DOHH2 (cell line): ENCODE data around the gene QSOX2.

Source experiments
- H3F3A ChIP-seq: fragments of 200-600 bp; sonication (generic), shearing (Covaris generic); 2 replicates; pipeline ENCODE4 v1.6.0; 2016; ENCODE audit warnings: antibody characterized with exemption, mild to moderate bottlenecking; ENCODE audit not compliant: control insufficient read depth, insufficient read depth
- H3K27ac ChIP-seq: fragments of 200-600 bp; sonication (generic); 2 replicates; pipeline ENCODE4 v1.5.1; 2014; ENCODE audit warnings: low read depth, mild to moderate bottlenecking, low read length, moderate library complexity
- H3K27me3 ChIP-seq: fragments of 200-600 bp; sonication (generic); 2 replicates; pipeline ENCODE4 v1.6.1; 2014; ENCODE audit warnings: mild to moderate bottlenecking, low read length, mixed read lengths; ENCODE audit not compliant: control insufficient read depth
- H3K36me3 ChIP-seq: fragments of 200-600 bp; sonication (generic); 2 replicates; pipeline ENCODE4 v1.6.1; 2014; ENCODE audit warnings: mild to moderate bottlenecking, low read length, moderate library complexity, mixed read lengths; ENCODE audit not compliant: control insufficient read depth
- H3K4me1 ChIP-seq: fragments of 200-600 bp; sonication (generic); 2 replicates; pipeline ENCODE4 v1.6.1; 2014; ENCODE audit warnings: mild to moderate bottlenecking, low read length, mixed read lengths; ENCODE audit not compliant: control insufficient read depth
- H3K4me2 ChIP-seq: fragments of 200-600 bp; sonication (generic); 2 replicates; pipeline ENCODE4 v1.6.0; 2014; ENCODE audit warnings: mild to moderate bottlenecking, low read length, moderate library complexity
- H3K4me3 ChIP-seq: fragments of 200-600 bp; sonication (generic); 2 replicates; pipeline ENCODE4 v1.5.1; 2014; ENCODE audit warnings: mild to moderate bottlenecking, low read length, mixed read lengths
- H3K79me2 ChIP-seq: fragments of 200-600 bp; sonication (generic); 2 replicates; pipeline ENCODE4 v1.6.1; 2014; ENCODE audit warnings: mild to moderate bottlenecking, low read length, mixed read lengths; ENCODE audit not compliant: control insufficient read depth
- H3K9me2 ChIP-seq: fragments of 200-600 bp; sonication (generic); replicated peaks from 2 replicates; pipeline ENCODE4 v1.6.1; 2014; ENCODE audit warnings: mild to moderate bottlenecking, low read length, mixed read lengths; ENCODE audit not compliant: control insufficient read depth
- H3K9me3 ChIP-seq: fragments of 200-600 bp; sonication (generic); 2 replicates; pipeline ENCODE4 v1.6.1; 2014; ENCODE audit warnings: antibody characterized with exemption, low read length, mixed read lengths; ENCODE audit not compliant: control insufficient read depth, insufficient read depth
- H4K20me1 ChIP-seq: fragments of 200-600 bp; sonication (generic); 2 replicates; pipeline ENCODE4 v1.6.0; 2014; ENCODE audit warnings: low read depth, mild to moderate bottlenecking, antibody characterized with exemption, low read length, moderate library complexity; ENCODE audit not compliant: control insufficient read depth, insufficient read depth
- CTCF ChIP-seq: fragments of 200-600 bp; sonication (generic); IDR thresholded peaks from one replicate; pipeline ENCODE4 v1.5.1; 2014; ENCODE audit warnings: antibody characterized with exemption, mild to moderate bottlenecking, low read depth, low read length; ENCODE audit not compliant: poor library complexity, severe bottlenecking
- EZH2phosphoT487 ChIP-seq: fragments of 200-600 bp; sonication (generic); IDR thresholded peaks from 2 replicates; pipeline ENCODE4 v1.6.1; 2017; ENCODE audit warnings: borderline replicate concordance, mild to moderate bottlenecking, antibody characterized with exemption, low read length, moderate library complexity, mixed read lengths

QSOX2 gene

GRCh38 chr9:136285501-136286358, 40.1 kb upstream of the QSOX2 start:
- Histone ChIP-seq H3K4me3 (no peak overlapping the region), H3K9me3 (no peaks in the 10 kb centered on the region), H4K20me1 (peaks cover 7% of the 10 kb centered on the region; the same call in 1 of the 2 replicates), H3K27ac (no peak overlapping the region), H3K27me3 (no peaks in the 10 kb centered on the region; the same call in 1 of the 2 replicates), H3K4me1 (peaks cover 28% of the 10 kb centered on the region), H3F3A (no peaks in the 10 kb centered on the region), H3K79me2 (no peaks in the 10 kb centered on the region), H3K36me3 (no peaks in the 10 kb centered on the region), H3K9me2 (no peaks in the 10 kb centered on the region), H3K4me2 (no peak overlapping the region)
- TF ChIP-seq EZH2phosphoT487 (no peak), CTCF (no peak)

- no peaks in the 10 kb centered on the region for H3F3A ChIP-seq
- H3K79me2 ChIP-seq, result no peaks in the 10 kb centered on the region
- no peaks in the 10 kb centered on the region; the same call in 1 of the 2 replicates for H3K27me3 ChIP-seq
- H3K4me2 ChIP-seq, result no peak overlapping the region
- no peaks in the 10 kb centered on the region for H3K9me3 ChIP-seq
- TF ChIP-seq EZH2phosphoT487, result no peak
- TF ChIP-seq CTCF, result no peak
- H3K27ac ChIP-seq, result no peak overlapping the region
- H3K4me1 ChIP-seq, result peaks cover 28% of the 10 kb centered on the region
- no peaks in the 10 kb centered on the region for H3K36me3 ChIP-seq
- no peak overlapping the region for H3K4me3 ChIP-seq
- no peaks in the 10 kb centered on the region for H3K9me2 ChIP-seq
- H4K20me1 ChIP-seq, result peaks cover 7% of the 10 kb centered on the region; the same call in 1 of the 2 replicates
These were observed 39.3 kb upstream of the QSOX2 start for GRCh38 chr9:136284951-136285350.

GRCh38 chr9:136284311-136284710, 38.7 kb upstream of the QSOX2 start:
- Histone ChIP-seq H3K36me3 (no peaks in the 10 kb centered on the region), H3K9me2 (no peaks in the 10 kb centered on the region), H3K9me3 (no peaks in the 10 kb centered on the region), H3K4me1 (peaks cover 28% of the 10 kb centered on the region), H4K20me1 (peaks cover 7% of the 10 kb centered on the region; the same call in 1 of the 2 replicates), H3K4me3 (no peak overlapping the region), H3K79me2 (no peaks in the 10 kb centered on the region), H3K4me2 (no peak overlapping the region), H3K27me3 (no peaks in the 10 kb centered on the region; the same call in 1 of the 2 replicates), H3K27ac (no peak overlapping the region), H3F3A (no peaks in the 10 kb centered on the region)
- TF ChIP-seq EZH2phosphoT487 (no peak), CTCF (no peak)
